HEK293 (cell line): ENCODE measurements around the gene MTUS2.

Experiments
- CTCF ChIA-PET: fragments of 350-600 bp; formaldehyde crosslinking; extraction: SDS; loops from one replicate; lab custom pipeline; 2021; ENCODE audit warnings: antibody characterized with exemption; lab: Yijun Ruan, JAX
- POLR2A ChIA-PET: fragments of 300-600 bp; formaldehyde crosslinking; extraction: SDS; loops from one replicate; lab custom pipeline; 2020; ENCODE audit warnings: antibody characterized with exemption, inconsistent platforms; lab: Yijun Ruan, JAX
- H3K27ac ChIP-seq: fragments of 200-500 bp; sonication (Bioruptor generic); 2 replicates; pipeline ENCODE4 v1.5.1; 2014; ENCODE audit warnings: low read depth, low read length, control low read depth, inconsistent platforms; ENCODE audit errors: extremely low read depth
- H3K36me3 ChIP-seq, 2 experiments: fragments of 200-500 bp in 1 of 2; sonication (Bioruptor generic) in 1 of 2; 1 replicate in 1 of 2; 2 replicates in 1 of 2; pipeline ENCODE4 v1.5.1; 2014 to 2017; ENCODE audit warnings: inconsistent platforms in 2 of 2, low read length in 2 of 2; ENCODE audit not compliant: control insufficient read depth in 2 of 2, insufficient read depth in 1 of 2
- H3K4me1 ChIP-seq: fragments of 200-500 bp; sonication (Bioruptor generic); 2 replicates; pipeline ENCODE4 v1.5.1; 2014; ENCODE audit warnings: mild to moderate bottlenecking, low read length, inconsistent platforms; ENCODE audit not compliant: control insufficient read depth, insufficient read depth
- H3K4me3 ChIP-seq: 2 replicates; pipeline ENCODE4 v1.5.1; 2011; ENCODE audit warnings: low read depth, mild to moderate bottlenecking, control low read depth, low read length, moderate library complexity
- H3K9me3 ChIP-seq: fragments of 200-500 bp; sonication (Bioruptor generic); 2 replicates; pipeline ENCODE4 v1.5.1; 2014; ENCODE audit warnings: low read depth, low read length, inconsistent platforms; ENCODE audit not compliant: control insufficient read depth, insufficient read depth
- BCL11B ChIP-seq: fragments of 450-650 bp; formaldehyde crosslinking; IDR thresholded peaks from 2 replicates; pipeline ENCODE4 v1.5.1; 2016; ENCODE audit warnings: low read depth, missing biosample characterization, missing genetic modification characterization
- GLI4 ChIP-seq: fragments of 450-650 bp; formaldehyde crosslinking; IDR thresholded peaks from 2 replicates; pipeline ENCODE4 v1.5.1; 2016; ENCODE audit warnings: missing biosample characterization, missing genetic modification characterization
- KLF16 ChIP-seq: fragments of 450-650 bp; formaldehyde crosslinking; IDR thresholded peaks from 2 replicates; pipeline ENCODE4 v1.5.1; 2017; ENCODE audit warnings: missing biosample characterization, missing genetic modification characterization
- KLF9 ChIP-seq: fragments of 450-650 bp; formaldehyde crosslinking; IDR thresholded peaks from 2 replicates; pipeline ENCODE4 v1.5.1; 2016; ENCODE audit warnings: missing biosample characterization, missing genetic modification characterization, low read depth
- SALL2 ChIP-seq: fragments of 450-650 bp; formaldehyde crosslinking; IDR thresholded peaks from 2 replicates; pipeline ENCODE4 v1.5.0; 2017; ENCODE audit warnings: missing biosample characterization, mild to moderate bottlenecking, missing genetic modification characterization, borderline replicate concordance
- WT1 ChIP-seq: fragments of 450-650 bp; formaldehyde crosslinking; IDR thresholded peaks from 2 replicates; pipeline ENCODE4 v1.5.1; 2016; ENCODE audit warnings: missing biosample characterization, missing genetic modification characterization
- ZBTB20 ChIP-seq: fragments of 450-650 bp; formaldehyde crosslinking; IDR thresholded peaks from 2 replicates; pipeline ENCODE4 v1.5.1; 2016; ENCODE audit warnings: missing biosample characterization, missing genetic modification characterization
- ZNF112 ChIP-seq: fragments of 450-650 bp; formaldehyde crosslinking; IDR thresholded peaks from 2 replicates; pipeline ENCODE4 v1.5.0; 2017; ENCODE audit warnings: missing biosample characterization, missing genetic modification characterization
- ZNF16 ChIP-seq: fragments of 450-650 bp; formaldehyde crosslinking; IDR thresholded peaks from 2 replicates; pipeline ENCODE4 v1.5.1; 2016; ENCODE audit warnings: low read depth, missing biosample characterization, missing genetic modification characterization
- ZNF221 ChIP-seq: fragments of 450-650 bp; formaldehyde crosslinking; IDR thresholded peaks from 2 replicates; pipeline ENCODE4 v1.5.1; 2017; ENCODE audit warnings: missing biosample characterization, missing genetic modification characterization, borderline replicate concordance
- ZNF239 ChIP-seq: fragments of 450-650 bp; formaldehyde crosslinking; IDR thresholded peaks from 2 replicates; pipeline ENCODE4 v1.5.1; 2016; ENCODE audit warnings: missing biosample characterization, missing genetic modification characterization
- ZNF274 ChIP-seq, 2 experiments: fragments of 200-500 bp in 1 of 2; fragments of 450-650 bp in 1 of 2; sonication (Bioruptor generic) in 1 of 2; formaldehyde crosslinking in 1 of 2; IDR thresholded peaks; 2 replicates each; pipeline versions ENCODE4 v1.5.1 to v1.6.1; 2014 to 2016; ENCODE audit warnings: borderline replicate concordance in 1 of 2, inconsistent platforms in 1 of 2, low read length in 1 of 2, missing biosample characterization in 1 of 2, missing genetic modification characterization in 1 of 2
- ZNF302 ChIP-seq: fragments of 450-650 bp; formaldehyde crosslinking; IDR thresholded peaks from 2 replicates; pipeline ENCODE4 v1.5.1; 2016; ENCODE audit warnings: missing biosample characterization, missing genetic modification characterization, low read depth
- ZNF433 ChIP-seq: fragments of 450-650 bp; formaldehyde crosslinking; IDR thresholded peaks from 2 replicates; pipeline ENCODE4 v1.5.1; 2016; ENCODE audit warnings: missing biosample characterization, missing genetic modification characterization, low read depth
- ZNF513 ChIP-seq: fragments of 450-650 bp; IDR thresholded peaks from 2 replicates; pipeline ENCODE4 v1.5.1; 2018; ENCODE audit warnings: missing biosample characterization, missing genetic modification characterization
- ZNF560 ChIP-seq: fragments of 450-650 bp; formaldehyde crosslinking; IDR thresholded peaks from 2 replicates; pipeline ENCODE4 v1.5.1; 2017; ENCODE audit warnings: missing biosample characterization, missing genetic modification characterization, borderline replicate concordance
- ZNF629 ChIP-seq: fragments of 450-650 bp; formaldehyde crosslinking; IDR thresholded peaks from 2 replicates; pipeline ENCODE4 v1.5.1; 2017; ENCODE audit warnings: missing biosample characterization, missing genetic modification characterization
- ZNF654 ChIP-seq: fragments of 450-650 bp; formaldehyde crosslinking; IDR thresholded peaks from 2 replicates; pipeline ENCODE4 v1.5.1; 2016; ENCODE audit warnings: low read depth, missing biosample characterization, missing genetic modification characterization
- ZNF791 ChIP-seq: fragments of 450-650 bp; formaldehyde crosslinking; IDR thresholded peaks from 2 replicates; pipeline ENCODE4 v1.5.1; 2016; ENCODE audit warnings: missing biosample characterization, missing genetic modification characterization
- ZNF837 ChIP-seq: fragments of 450-650 bp; formaldehyde crosslinking; IDR thresholded peaks from 2 replicates; pipeline ENCODE4 v1.5.1; 2016; ENCODE audit warnings: missing biosample characterization, missing genetic modification characterization
- ZSCAN16 ChIP-seq: fragments of 450-650 bp; formaldehyde crosslinking; IDR thresholded peaks from 2 replicates; pipeline ENCODE4 v1.5.1; 2016; ENCODE audit warnings: missing biosample characterization, missing genetic modification characterization
- ZXDB ChIP-seq: fragments of 450-650 bp; formaldehyde crosslinking; IDR thresholded peaks from 2 replicates; pipeline ENCODE4 v1.5.1; 2016; ENCODE audit warnings: missing biosample characterization, missing genetic modification characterization
- TF ChIP-seq, protein P1 (sequence below): fragments of 450-650 bp; formaldehyde crosslinking; IDR thresholded peaks from 2 replicates; pipeline ENCODE4 v1.5.1; 2016; ENCODE audit warnings: missing biosample characterization, missing genetic modification characterization

The MTUS2 gene

GRCh38 chr13:29260684-29261083 is 440.5 kb downstream of the MTUS2 start:
- H3K9me3 ChIP-seq: no peaks in the 10 kb centered on the region
- no peaks in the 10 kb centered on the region for H3K4me1 ChIP-seq
- no peak for TF ChIP-seq ZXDB (tag by site-specific recombination)
- no peak for TF ChIP-seq BCL11B
- TF ChIP-seq ZNF239 (tag by site-specific recombination): no peak
- no peak for TF ChIP-seq ZBTB20 (tag by site-specific recombination)
- no peak for TF ChIP-seq ZNF629 (tag by site-specific recombination)
- TF ChIP-seq, protein P1, sequence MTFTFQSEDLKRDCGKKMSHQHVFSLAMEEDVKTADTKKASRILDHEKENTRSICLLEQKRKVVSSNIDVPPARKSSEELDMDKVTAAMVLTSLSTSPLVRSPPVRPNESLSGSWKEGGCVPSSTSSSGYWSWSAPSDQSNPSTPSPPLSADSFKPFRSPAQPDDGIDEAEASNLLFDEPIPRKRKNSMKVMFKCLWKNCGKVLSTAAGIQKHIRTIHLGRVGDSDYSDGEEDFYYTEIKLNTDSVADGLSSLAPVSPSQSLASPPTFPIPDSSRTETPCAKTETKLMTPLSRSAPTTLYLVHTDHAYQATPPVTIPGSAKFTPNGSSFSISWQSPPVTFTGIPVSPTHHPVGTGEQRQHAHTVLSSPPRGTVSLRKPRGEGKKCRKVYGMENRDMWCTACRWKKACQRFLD (tag by site-specific recombination): no peak
- TF ChIP-seq ZNF16 (tag by site-specific recombination): no peak
- no peak for TF ChIP-seq ZNF221 (tag by site-specific recombination)

GRCh38 chr13:29266261-29266660 is 446.1 kb downstream of the MTUS2 start:
- Histone ChIP-seq H3K36me3 (no peaks in the 10 kb centered on the region), H3K27ac (no peak overlapping the region), H3K9me3 (no peaks in the 10 kb centered on the region), H3K4me1 (no peaks in the 10 kb centered on the region), H3K4me3 (no peak overlapping the region)
- POLR2A ChIA-PET: no interaction called here
- CTCF ChIA-PET: no interaction called here
- TF ChIP-seq GLI4 (tag by site-specific recombination) (no peak), ZNF433 (tag by site-specific recombination) (no peak), ZNF274 (IDR thresholded peaks at IDR 0.05; ENCODE audit: low read length) (no peak), ZNF274 (tag by site-specific recombination; IDR thresholded peaks at IDR 0.05; ENCODE audit: borderline replicate concordance) (no peak), ZNF560 (tag by site-specific recombination) (no peak), WT1 (tag by site-specific recombination) (no peak), ZNF112 (tag by site-specific recombination) (no peak), ZNF513 (tag by site-specific recombination) (no peak), ZNF791 (no peak), KLF9 (tag by site-specific recombination) (no peak), SALL2 (tag by site-specific recombination) (no peak), ZSCAN16 (tag by site-specific recombination) (no peak), ZNF654 (no peak), ZNF837 (no peak), ZNF302 (no peak), KLF16 (tag by site-specific recombination) (no peak)

More at GRCh38 chr13:29260684-29261083, 440.5 kb downstream of the MTUS2 start:
- H3K4me3 ChIP-seq: no peak overlapping the region
- ChIA-PET POLR2A (no interaction called here), CTCF (interaction anchor here (0.6 kb wide), 1 partner anchor 453 kb away, joined by 3 read pairs; no protein-coding TSS in a partner anchor)
- no peaks in the 10 kb centered on the region for H3K36me3 ChIP-seq
- no peak overlapping the region for H3K27ac ChIP-seq
